SKM-1 (cell line): ENCODE results near the gene SLC12A3.
"Not testable (repeated sequence)": the region's sequence is repeated elsewhere in the genome, so short reads cannot be mapped to it uniquely, and the experiment has no call there.

Experiments used
- DNase-seq: peaks from one replicate; lab custom pipeline; 2025; ENCODE audit not compliant: unreplicated experiment; lab: John Stamatoyannopoulos, UW

Gene SLC12A3

DNA sequence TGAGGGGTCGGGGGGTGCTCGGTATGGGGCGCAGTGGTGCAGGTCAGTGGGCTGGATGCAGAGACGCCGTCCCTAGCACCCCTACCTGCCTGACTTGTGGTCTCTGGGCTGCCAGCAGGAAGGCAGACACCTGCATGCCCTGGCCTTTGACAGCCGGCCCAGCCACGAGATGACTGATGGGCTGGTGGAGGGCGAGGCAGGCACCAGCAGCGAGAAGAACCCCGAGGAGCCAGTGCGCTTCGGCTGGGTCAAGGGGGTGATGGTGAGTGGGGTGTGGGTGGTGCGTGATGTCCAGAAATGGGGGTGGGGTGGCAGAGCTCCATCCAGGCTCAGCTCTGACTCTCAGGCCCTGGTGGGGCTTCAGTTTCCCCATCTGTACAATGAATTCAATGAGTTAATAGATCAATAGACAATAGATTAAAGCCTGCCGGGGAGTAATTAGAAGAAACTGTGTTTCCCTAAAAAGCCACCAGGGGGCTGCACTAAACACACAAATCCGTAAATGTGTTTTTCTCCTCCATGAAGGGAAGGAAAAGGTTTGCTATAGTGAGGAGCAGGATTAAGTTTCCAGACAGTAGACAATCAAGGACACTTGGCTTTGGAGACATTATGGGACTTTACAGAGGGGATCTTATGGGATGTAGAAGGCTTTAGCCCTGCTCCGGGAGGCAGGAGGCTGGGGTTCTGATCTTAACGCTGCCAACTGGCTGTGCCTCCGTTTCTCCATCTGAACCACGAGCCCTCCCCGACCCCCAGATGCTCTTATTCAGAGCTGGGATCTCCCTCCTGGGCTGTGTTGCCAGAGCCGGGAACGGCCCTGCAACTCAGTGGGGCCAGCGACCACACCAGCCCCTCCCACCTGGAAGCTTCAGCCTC lies 2.2 kb downstream of the SLC12A3 start:
- peak; percentile 80 for DNase-seq

DNA sequence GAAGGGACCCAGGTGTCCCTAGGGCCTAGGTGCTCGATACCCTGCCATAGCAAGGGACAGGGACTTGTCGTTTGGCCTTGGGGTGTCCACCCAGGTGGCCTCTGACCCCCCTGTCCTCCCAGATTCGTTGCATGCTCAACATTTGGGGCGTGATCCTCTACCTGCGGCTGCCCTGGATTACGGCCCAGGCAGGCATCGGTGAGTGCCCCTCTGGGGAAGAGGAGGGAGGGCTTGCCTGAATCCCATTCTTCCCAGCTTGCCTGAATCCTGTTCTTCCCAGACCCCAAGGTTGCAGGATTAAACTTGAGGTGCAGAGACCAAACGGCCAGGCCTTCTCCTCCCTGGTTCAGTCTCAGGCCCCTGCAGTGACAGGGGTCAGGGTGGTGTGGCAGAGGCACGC lies 3.2 kb downstream of the SLC12A3 start:
- no peak for DNase-seq

DNA sequence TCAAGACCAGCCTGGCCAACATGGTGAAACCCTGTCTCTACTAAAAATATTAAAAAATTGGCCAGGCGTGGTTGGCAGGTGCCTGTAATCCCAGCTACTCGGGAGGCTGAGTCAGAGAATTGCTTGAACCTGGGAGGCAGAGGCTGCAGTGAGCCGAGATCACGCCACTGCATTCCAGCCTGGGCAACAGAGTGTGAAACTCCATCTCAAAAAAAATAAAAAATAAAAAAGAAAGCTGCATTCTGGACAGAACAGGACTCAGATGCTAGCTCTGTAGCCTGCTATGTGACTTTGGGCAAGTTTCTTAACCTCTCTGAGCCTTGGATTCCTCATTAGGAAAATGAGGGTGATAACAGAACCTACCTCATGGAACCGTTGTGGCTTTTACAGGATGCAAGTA lies 3.8 kb downstream of the SLC12A3 start:
- DNase-seq = not testable (repeated sequence)

DNA sequence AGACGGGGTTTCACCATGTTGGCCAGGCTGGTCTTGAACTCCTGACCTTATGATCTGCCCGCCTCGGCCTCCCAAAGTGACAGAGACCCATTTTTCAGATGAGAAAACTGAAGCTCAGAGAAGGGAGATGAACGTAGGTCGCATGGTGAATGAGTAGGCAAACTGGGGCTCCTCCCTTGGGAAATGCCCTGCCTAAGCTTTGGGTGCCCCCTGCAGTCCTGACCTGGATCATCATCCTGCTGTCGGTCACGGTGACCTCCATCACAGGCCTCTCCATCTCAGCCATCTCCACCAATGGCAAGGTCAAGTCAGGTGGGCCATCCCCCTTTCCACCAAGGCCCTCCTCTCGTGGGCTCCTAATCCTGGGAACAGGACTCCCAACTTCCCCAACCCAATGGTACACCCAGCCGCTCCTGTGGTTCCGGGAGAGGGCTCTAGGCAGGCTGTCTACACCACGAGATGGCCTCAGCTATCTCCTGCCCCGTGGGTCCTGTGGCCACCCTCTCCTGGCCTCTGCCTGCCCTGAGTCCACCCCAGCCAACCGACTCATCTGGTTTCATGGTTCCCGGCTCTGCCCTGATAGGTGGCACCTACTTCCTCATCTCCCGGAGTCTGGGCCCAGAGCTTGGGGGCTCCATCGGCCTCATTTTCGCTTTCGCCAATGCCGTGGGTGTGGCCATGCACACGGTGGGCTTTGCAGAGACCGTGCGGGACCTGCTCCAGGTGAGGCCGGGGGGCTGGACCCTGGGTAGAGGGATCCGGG lies 4.7 kb downstream of the SLC12A3 start:
- no peak for DNase-seq

DNA sequence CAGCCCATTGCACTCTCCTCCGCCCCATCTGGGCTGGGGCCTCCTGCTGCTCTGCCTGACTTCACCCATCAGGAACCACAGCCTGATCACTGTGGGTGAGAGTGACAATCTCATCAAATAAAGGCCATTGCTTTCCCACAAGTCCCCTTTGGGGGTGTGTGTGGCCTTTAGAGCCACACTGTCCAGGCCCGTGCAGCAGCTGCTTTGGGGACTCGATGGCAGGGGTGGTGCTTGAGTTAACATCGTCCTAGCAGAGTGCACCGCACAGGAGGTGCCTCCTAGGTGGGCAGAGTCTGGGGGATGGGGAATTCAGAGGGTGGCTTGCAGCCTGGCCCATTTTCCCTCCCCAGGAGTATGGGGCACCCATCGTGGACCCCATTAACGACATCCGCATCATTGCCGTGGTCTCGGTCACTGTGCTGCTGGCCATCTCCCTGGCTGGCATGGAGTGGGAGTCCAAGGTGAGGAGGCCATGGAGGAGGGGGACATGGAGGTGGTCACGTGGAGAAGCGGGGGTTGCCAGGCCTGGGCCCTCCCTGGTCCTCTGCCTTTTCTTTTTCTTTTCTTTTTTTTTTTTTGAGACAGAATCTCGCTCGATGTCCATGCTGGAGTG lies 5.4 kb downstream of the SLC12A3 start:
- DNase-seq = no peak

DNA sequence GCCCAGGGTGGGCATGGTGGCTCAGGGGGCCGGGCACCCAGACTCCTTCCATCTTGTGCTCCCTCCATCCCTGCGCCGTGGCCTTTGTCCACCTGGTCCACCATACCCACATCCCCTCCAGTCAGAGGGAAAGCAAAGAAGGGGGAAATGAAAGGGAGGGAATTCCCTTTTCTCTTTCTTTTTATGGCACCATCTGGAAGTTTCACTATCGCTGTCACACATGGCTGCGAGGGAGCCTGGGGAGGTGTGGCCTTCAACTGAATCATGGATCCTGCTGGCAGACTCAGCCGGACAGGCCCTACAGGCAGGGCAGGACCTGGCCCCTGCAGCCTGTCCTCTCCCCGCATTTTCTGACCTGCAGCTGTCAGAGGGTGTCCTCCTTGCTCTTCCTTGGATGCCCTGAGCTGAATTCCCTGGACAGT lies 6.2 kb downstream of the SLC12A3 start:
- no peak for DNase-seq

DNA sequence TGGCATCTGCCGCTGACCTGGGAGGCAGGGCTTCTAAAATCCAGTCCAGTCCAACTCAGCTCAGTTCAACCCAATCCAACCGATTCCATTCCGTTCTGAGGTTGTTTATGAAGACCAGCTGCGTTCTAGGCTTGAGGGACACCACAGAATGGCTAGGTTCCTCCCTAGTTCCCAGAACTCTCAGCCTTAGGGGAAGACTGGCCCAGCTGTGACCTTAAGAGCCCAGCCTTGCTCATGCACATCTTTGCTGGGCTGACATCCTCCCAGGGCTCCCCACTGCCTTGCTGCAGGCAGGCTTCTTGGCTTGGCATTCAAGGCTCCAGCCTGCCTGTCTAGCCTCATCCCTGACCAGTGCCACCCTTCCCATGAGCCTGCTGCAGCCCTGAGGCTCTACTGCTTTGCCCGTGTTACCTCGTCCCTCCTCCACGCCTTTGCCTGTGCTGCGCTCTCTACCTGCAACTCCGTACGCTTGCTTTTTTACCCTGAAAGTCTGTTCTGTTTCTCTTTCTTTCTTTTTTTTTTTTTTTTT lies 7.9 kb downstream of the SLC12A3 start:
- DNase-seq = no peak

DNA sequence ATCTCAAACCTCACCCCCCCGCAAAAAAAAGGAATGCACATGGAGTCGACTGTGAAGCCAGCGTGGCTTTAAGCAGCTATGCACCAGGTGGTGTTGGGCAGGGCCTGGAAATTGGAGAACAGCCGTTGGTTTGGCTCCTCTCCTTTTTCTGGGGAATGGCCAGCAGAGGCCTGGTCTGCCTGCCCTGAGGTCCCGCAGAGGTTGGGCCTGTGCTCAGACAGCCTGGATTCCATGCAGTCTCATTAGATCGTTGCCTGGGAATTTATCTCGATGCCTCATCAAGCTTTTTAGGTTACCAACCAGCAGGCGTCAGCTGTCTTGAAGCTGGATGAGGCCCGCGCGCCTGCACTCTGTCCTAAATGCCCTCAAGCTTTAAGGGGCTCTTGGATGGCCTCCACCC lies 9.8 kb downstream of the SLC12A3 start:
- no peak for DNase-seq

DNA sequence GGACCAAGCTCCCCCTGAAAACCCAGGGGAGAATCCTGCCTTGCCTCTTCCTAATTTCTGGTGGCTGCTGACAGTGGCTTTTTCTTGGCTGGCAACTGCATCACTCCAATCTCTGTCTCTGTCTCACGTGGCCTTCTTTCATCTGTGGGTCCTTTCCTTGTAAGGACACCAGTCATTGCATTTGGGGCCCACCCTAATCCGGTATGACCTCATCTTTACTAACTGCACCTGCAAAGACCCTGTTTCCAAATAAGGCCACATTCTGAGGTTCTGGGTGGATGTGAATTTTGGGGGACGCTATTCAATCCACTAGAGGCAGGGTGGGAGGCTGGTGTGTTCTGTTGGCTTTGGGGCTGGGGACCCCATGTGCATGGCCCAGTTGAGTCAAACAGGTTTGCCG lies 11.0 kb downstream of the SLC12A3 start:
- DNase-seq = no peak

DNA sequence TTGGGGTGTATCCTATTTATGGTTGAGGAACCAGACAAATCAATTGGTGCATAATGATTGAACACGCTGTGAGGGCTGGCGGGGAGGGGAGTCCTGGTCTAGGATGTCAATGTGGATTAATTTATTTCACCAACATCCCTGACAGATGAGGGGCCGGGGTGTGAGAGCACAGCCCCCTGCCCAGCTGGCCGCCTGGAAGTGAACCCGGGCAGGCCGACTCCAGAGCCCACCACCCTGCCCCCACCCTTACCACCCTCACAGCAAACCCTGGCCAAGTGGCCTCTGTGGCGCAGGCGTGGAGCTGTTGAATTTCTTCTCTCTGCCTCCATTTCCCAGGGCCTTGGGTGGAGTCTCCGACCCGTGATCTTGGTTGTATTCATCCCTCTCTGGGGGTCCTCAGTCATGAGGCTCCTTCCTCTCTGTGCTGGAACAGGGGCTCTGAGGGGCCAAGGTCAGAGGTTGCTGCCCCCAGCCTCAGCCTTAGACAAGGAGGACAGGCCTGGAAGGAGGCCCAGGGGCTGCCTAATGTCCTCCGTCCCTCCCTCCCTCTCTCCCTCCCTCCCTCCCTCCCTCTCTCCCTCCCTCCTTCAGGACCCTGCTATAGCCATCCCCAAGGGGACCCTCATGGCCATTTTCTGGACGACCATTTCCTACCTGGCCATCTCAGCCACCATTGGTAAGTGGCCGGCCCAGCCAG lies 12.6 kb downstream of the SLC12A3 start:
- DNase-seq = no peak

DNA sequence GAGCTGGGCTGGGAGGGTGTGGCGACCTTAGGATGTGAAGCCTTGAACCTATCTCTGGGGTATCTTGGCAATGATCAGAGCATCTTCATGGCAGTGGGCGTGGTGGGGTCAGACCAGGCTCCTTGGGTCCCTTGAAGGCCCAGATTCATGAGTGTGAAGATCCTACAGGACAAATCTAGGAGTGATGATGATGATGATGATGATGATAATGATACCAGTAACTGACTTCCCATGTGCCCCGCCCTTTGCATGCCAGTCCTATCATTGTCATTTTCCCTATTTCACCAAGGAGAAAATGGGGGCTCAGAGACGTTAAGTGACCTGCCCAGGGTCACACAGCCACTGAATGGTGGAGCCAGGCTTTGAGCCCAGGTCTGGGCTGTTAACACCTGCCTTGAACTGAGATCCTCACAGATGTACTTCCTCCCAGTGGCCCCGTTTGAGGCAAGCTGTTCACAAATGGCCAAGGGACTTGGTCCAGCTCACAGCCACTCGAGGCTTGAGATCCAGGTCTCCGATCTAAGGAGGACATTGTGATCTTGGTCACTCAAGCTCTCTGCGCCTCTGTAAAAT lies 13.4 kb downstream of the SLC12A3 start:
- no peak for DNase-seq

DNA sequence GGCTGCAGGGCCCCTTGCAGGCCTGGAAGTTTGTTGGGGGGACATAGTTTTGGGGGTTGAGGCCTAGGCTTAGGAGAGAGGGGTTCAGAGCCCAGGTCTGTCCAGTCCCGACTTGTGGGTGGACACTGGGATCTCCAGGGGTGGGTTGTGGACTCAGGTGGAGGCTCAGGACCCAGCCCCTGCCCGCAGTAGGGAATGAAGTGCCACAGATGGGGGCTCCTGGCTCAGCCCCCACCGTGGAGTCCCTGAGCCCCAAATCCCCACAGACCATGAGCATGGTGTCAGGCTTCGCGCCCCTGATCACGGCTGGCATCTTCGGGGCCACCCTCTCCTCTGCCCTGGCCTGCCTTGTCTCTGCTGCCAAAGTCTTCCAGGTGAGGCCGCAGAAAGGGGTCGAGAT lies 14.3 kb downstream of the SLC12A3 start:
- DNase-seq = no peak

DNA sequence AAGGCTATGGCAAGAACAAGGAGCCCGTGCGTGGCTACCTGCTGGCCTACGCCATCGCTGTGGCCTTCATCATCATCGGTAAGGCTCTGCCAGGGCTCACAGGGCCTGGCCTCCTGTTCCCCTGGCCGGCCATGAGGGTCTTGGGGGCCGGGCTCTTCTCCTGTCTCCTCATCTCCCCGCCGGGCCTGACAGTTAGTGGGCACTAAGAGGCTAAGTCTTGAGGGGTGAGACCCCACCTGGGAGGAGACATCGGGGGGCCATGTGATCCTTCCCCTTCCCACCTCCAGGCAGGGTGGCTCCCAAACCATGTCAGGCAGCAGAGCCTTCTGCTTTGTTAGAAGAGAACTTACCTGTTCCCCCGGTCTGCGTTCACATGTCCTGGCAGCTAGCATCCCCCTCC lies 15.2 kb downstream of the SLC12A3 start:
- no peak for DNase-seq

DNA sequence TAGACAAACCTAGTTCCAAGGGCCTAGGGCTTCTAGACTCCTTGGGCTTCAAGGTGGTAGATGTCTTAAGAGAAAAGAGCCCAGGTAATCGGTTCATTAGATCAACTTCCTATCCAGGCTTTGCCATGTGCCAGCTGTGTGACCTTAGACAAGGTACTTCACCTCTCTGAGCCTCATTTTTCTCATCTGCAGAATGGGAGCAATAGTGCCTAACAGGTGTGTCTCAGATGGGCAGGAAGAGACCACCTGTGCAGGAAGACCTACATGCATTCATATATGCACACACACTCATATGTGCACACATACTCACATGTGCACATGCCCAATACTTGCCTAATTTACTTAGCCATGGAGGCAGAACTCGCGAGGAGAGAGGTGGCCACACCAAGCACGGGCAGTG lies 15.7 kb downstream of the SLC12A3 start:
- DNase-seq = no peak

DNA sequence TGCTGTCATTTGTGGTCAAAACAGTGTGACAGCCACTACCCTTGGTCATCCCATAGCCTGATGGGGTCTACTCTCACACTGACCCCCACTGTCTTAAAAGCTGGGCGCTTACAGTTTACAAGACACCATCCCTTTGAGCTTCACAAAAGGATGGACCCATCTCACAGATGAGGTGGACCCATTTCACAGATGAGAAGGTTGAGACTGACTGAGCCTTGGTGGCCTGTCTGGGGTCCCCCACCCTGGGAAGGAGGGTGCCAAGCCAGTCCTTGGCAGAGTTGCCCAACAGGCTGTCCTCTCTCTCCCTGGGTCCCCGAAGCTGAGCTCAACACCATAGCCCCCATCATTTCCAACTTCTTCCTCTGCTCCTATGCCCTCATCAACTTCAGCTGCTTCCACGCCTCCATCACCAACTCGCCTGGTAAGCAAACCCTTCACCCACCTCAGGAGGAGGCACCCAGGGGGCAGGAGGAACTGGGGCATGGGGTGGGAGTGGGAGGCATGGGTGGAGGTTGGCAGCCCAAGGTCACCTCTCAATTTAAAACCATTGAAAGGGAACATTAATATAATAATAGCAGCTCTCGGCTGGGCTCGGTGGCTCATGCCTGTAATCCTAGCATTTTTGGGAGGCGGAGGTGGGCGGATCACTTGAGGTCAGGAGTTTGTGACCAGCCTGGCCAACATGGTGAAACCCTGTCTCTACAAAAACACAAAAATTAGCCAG lies 17.2 kb downstream of the SLC12A3 start:
- no peak for DNase-seq

DNA sequence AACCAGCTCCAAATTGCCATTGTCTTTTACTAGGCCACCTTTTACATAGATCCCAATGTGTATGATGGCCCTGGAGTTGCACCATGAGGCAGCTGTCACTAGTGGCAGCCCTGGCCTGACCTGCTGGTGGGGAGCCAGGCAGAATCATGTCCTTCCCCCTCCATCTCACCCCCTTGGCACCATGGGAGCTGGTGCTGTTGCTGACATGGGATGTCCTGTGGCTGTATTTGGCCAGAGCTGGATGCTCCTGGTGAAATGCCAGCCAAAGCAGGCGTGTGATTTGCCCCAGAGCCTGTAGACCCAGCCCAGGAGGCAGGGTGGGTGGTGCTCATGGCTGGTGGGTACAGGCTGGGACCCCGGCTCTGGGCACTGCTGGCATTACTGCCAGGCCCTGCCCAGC lies 18.6 kb downstream of the SLC12A3 start:
- no peak for DNase-seq

DNA sequence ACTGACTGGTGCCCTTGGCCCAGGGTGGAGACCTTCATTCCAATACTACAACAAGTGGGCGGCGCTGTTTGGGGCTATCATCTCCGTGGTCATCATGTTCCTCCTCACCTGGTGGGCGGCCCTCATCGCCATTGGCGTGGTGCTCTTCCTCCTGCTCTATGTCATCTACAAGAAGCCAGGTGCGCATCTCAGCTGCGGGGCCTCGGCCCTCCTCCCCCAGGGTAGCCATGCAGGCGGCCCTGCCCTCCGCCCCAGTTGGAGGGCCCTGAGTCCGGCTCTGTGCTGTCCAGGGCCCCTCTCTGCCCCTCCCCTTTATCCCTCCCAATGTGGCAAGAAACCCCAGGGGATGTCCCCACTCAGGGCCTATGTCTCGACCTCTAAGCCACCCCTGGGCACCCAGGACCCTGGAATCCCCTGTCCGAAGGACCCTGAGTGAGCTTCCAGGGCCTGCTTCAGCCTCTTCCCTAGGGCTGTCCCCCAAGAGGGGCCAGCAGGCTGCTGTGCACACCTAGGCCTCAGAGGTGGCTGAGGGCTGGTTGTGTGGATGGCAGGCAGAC lies 19.1 kb downstream of the SLC12A3 start:
- no peak for DNase-seq

DNA sequence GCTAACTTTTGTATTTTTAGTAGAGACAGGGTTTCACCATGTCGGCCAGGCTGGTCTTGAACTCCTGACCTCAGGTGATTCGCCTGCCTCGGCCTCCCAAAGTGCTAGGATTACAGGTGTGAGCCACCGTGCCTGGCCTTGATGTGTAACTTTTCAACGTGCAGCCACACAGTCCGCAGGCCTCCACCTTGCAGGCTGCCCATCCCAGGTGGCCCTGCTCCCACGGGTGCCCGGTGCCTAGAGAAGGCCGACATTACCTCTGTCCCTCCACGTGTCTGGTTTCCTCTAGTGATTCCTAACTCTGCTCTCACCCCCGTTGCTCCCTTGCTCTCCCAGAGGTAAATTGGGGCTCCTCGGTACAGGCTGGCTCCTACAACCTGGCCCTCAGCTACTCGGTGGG lies 19.9 kb downstream of the SLC12A3 start:
- DNase-seq = not testable (repeated sequence)

DNA sequence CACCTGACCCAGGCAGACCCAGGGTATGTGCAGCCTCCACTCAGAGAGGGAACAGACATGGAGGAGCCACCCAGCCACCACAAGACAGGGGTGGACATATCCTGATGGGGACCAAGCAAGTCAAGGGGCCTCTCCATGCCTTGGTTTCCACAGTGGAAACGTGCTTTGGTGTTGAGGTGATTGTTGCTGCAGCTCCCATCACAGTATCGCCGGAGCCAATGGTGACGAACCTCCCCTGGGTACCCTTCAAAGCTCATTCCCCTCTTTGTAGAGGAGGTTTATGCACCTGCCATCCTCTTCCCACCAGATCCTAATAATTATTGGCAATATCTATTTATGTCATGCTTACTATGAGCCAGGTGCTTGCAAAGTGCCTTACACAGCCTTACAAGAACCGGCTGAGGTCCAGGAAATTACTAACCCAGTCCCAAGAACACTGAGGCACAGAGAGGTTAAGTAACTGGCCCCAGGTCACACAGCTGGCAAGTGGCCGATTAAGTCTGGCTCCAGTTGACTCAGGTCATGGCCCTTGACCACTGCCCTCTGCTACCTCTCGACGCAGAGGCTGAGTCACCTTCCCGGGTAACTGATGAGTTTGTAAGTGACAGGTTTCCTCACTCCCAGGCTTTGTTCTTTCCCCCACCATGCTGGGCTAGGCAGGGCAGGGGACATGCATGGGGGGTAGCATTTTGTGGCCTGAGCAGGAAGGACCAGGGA lies 20.6 kb downstream of the SLC12A3 start:
- DNase-seq = no peak
